H9 (cell line): Measurements from ENCODE around the gene SGSM2. TPM values are rescaled to one million over a fixed set of nuclear protein-coding genes. Genes with fewer than 3 reads are reported as not detected.

ENCODE experiments used
- DNase-seq: peaks from one replicate; pipeline ENCODE4 v3.0.0-alpha.2; 2017
- H2AFZ ChIP-seq: one replicate; pipeline ENCODE4 v1.6.1; 2013; ENCODE audit warnings: mild to moderate bottlenecking, low read length, control low read depth, moderate library complexity
- H2AK5ac ChIP-seq: 2 replicates; pipeline ENCODE4 v1.6.1; 2013; ENCODE audit warnings: low read length, control low read depth, mixed read lengths; ENCODE audit not compliant: insufficient read length
- H2BK120ac ChIP-seq: one replicate; pipeline ENCODE4 v1.6.1; 2013; ENCODE audit warnings: low read depth, mild to moderate bottlenecking, low read length, control low read depth, inconsistent platforms; ENCODE audit not compliant: poor library complexity, severe bottlenecking
- H2BK12ac ChIP-seq: 2 replicates; pipeline ENCODE4 v1.6.1; 2013; ENCODE audit warnings: low read length, control low read depth, mixed read lengths, low read depth; ENCODE audit not compliant: insufficient read length
- H2BK15ac ChIP-seq: 2 replicates; pipeline ENCODE4 v1.6.1; 2013; ENCODE audit warnings: low read depth, low read length, control low read depth
- H2BK20ac ChIP-seq: one replicate; pipeline ENCODE4 v1.6.1; 2013; ENCODE audit warnings: low read depth, mild to moderate bottlenecking, low read length, control low read depth, inconsistent platforms; ENCODE audit not compliant: poor library complexity, severe bottlenecking
- H2BK5ac ChIP-seq: 2 replicates; pipeline ENCODE4 v1.6.1; 2013; ENCODE audit warnings: low read length, control low read depth, mixed read lengths; ENCODE audit not compliant: insufficient read length
- H3K14ac ChIP-seq: 2 replicates; pipeline ENCODE4 v1.6.1; 2013; ENCODE audit warnings: low read length, control low read depth; ENCODE audit not compliant: insufficient read depth
- H3K18ac ChIP-seq: 2 replicates; pipeline ENCODE4 v1.6.1; 2013; ENCODE audit warnings: low read depth, mild to moderate bottlenecking, mixed read lengths, low read length, control low read depth; ENCODE audit not compliant: insufficient read length
- H3K23ac ChIP-seq: 2 replicates; pipeline ENCODE4 v1.6.1; 2013; ENCODE audit warnings: low read length, control low read depth, mixed read lengths, low read depth; ENCODE audit not compliant: insufficient read length
- H3K23me2 ChIP-seq: 2 replicates; pipeline ENCODE4 v1.6.1; 2013; ENCODE audit warnings: low read depth, mild to moderate bottlenecking, mixed read lengths, low read length, control low read depth; ENCODE audit not compliant: insufficient read length, poor library complexity, severe bottlenecking
- H3K27ac ChIP-seq: 2 replicates; pipeline ENCODE4 v1.5.1; 2013; ENCODE audit warnings: low read length, control low read depth, mixed read lengths, low read depth; ENCODE audit not compliant: insufficient read length
- H3K27me3 ChIP-seq: 2 replicates; pipeline ENCODE4 v1.6.1; 2013; ENCODE audit warnings: low read length, control low read depth, inconsistent platforms; ENCODE audit not compliant: insufficient read depth
- H3K4ac ChIP-seq: 2 replicates; pipeline ENCODE4 v1.6.1; 2013; ENCODE audit warnings: low read depth, mild to moderate bottlenecking, control low read depth, inconsistent platforms, low read length, moderate library complexity
- H3K4me1 ChIP-seq: 2 replicates; pipeline ENCODE4 v1.6.1; 2013; ENCODE audit warnings: low read length, control low read depth, inconsistent platforms; ENCODE audit not compliant: insufficient read depth
- H3K4me2 ChIP-seq: 2 replicates; pipeline ENCODE4 v1.6.1; 2013; ENCODE audit warnings: low read length, control low read depth, mixed read lengths; ENCODE audit not compliant: insufficient read length, insufficient read depth
- H3K56ac ChIP-seq: 2 replicates; pipeline ENCODE4 v1.6.1; 2013; ENCODE audit warnings: low read depth, mild to moderate bottlenecking, mixed read lengths, low read length, control low read depth; ENCODE audit not compliant: insufficient read length
- H3K79me1 ChIP-seq: 2 replicates; pipeline ENCODE4 v1.6.1; 2013; ENCODE audit warnings: low read depth, mild to moderate bottlenecking, moderate library complexity, low read length, control low read depth, inconsistent platforms; ENCODE audit not compliant: insufficient read depth, poor library complexity, severe bottlenecking
- H3K79me2 ChIP-seq: 2 replicates; pipeline ENCODE4 v1.6.1; 2013; ENCODE audit warnings: low read length, control low read depth, inconsistent platforms; ENCODE audit not compliant: insufficient read depth
- H3K9ac ChIP-seq: 2 replicates; pipeline ENCODE4 v1.6.1; 2013; ENCODE audit warnings: low read length, control low read depth, mixed read lengths; ENCODE audit not compliant: insufficient read length; ENCODE audit errors: extremely low read depth
- H3K9me3 ChIP-seq: one replicate; pipeline ENCODE4 v1.6.1; 2013; ENCODE audit warnings: low read depth, low read length, inconsistent platforms; ENCODE audit not compliant: control insufficient read depth
- H3T11ph ChIP-seq: one replicate; pipeline ENCODE4 v1.6.1; 2013; ENCODE audit warnings: mild to moderate bottlenecking, low read length, control low read depth, inconsistent platforms
- H4K20me1 ChIP-seq: one replicate; pipeline ENCODE4 v1.6.1; 2013; ENCODE audit not compliant: control insufficient read depth, insufficient read length, insufficient read depth
- H4K5ac ChIP-seq: 2 replicates; pipeline ENCODE4 v1.6.1; 2013; ENCODE audit warnings: low read depth, mild to moderate bottlenecking, mixed read lengths, low read length, control low read depth; ENCODE audit not compliant: insufficient read length
- H4K8ac ChIP-seq: replicated peaks from 2 replicates; pipeline ENCODE4 v1.6.1; 2013; ENCODE audit warnings: low read length, control low read depth, mixed read lengths, low read depth; ENCODE audit not compliant: insufficient read length
- H4K91ac ChIP-seq: 2 replicates; pipeline ENCODE4 v1.6.1; 2013; ENCODE audit warnings: low read depth, mild to moderate bottlenecking, moderate library complexity, mixed read lengths, low read length, control low read depth; ENCODE audit not compliant: insufficient read length
- H3K27ac Mint-ChIP-seq, 3 experiments: 2 replicates in 2 of 3; 3 replicates in 1 of 3; pipeline ENCODE4 v1.8.0; 2020 to 2021; ENCODE audit warnings: mixed read lengths in 3 of 3, mild to moderate bottlenecking in 1 of 3, moderate library complexity in 1 of 3
- H3K27me3 Mint-ChIP-seq: 2 replicates; pipeline ENCODE4 v1.8.0; 2021; ENCODE audit warnings: low read depth, mild to moderate bottlenecking, moderate library complexity, mixed read lengths
- H3K36me3 Mint-ChIP-seq, 3 experiments: 2 replicates in 2 of 3; 3 replicates in 1 of 3; pipeline ENCODE4 v1.8.0; 2020 to 2021; ENCODE audit warnings: low read depth in 3 of 3, mixed read lengths in 3 of 3; ENCODE audit not compliant: insufficient read depth in 1 of 3
- H3K4me1 Mint-ChIP-seq, 2 experiments: 2 replicates each; pipeline ENCODE4 v1.8.0; 2020; ENCODE audit warnings: mixed read lengths in 2 of 2
- H3K4me3 Mint-ChIP-seq, 2 experiments: 2 replicates in 1 of 2; 3 replicates in 1 of 2; pipeline ENCODE4 v1.8.0; 2020 to 2021; ENCODE audit warnings: mild to moderate bottlenecking in 2 of 2, mixed read lengths in 2 of 2, moderate library complexity in 1 of 2
- H3K9me3 Mint-ChIP-seq, 2 experiments: 2 replicates in 1 of 2; 3 replicates in 1 of 2; pipeline ENCODE4 v1.8.0; 2020; ENCODE audit warnings: mild to moderate bottlenecking in 2 of 2, mixed read lengths in 2 of 2, moderate library complexity in 1 of 2
- WGBS: extraction: QIAGEN DNeasy Blood & Tissue Kit; methylation state at CpG from one replicate; pipeline ENCODE4 v1.1.7; 2013; ENCODE audit warnings: missing lambda C conversion rate, low lambda C conversion rate, mixed read lengths; ENCODE audit not compliant: insufficient read length; ENCODE audit errors: extremely low coverage; 5-methylcytosine and 5-hydroxymethylcytosine counted together
- total RNA-seq: library from RNA; stranded (reverse); gene quantifications from 2 replicates; pipeline ENCODE4 v1.2.1, GENCODE V29; 2021
- TF ChIP-seq, protein P1 (sequence below): fragments of 200-600 bp; sonication (generic); conservative IDR thresholded peaks from 3 replicates; pipeline ENCODE4 v1.8.0; 2021; ENCODE audit warnings: antibody characterized with exemption, mild to moderate bottlenecking

The SGSM2 gene
- total RNA-seq, 1 experiment from 2014 or later, result 45.6 TPM

GRCh38 chr17:2383628-2384167 is 46.4 kb downstream of the SGSM2 start:
- Histone ChIP-seq H3K4me2 (no peak overlapping the region), H3K4me1 (no peaks in the 10 kb centered on the region; the same call in 1 of the 2 replicates)

More at GRCh38 chr17:2383628-2384167, 46.4 kb downstream of the SGSM2 start:
- Histone ChIP-seq H3K79me1 (no peaks in the 10 kb centered on the region), H2BK15ac (no peak overlapping the region), H3K27ac (no peak overlapping the region), H2BK12ac (no peak overlapping the region), H4K91ac (no peak overlapping the region), H2AK5ac (no peak overlapping the region), H4K5ac (no peak overlapping the region), H3K9me3 (no peaks in the 10 kb centered on the region), H4K20me1 (no peaks in the 10 kb centered on the region), H2BK5ac (no peak overlapping the region), H3K9ac (no peak overlapping the region), H3K23ac (no peak overlapping the region), H3K23me2 (no peaks in the 10 kb centered on the region), H2AFZ (no peak overlapping the region), H2BK120ac (no peak overlapping the region), H3T11ph (no peak overlapping the region), H3K56ac (no peak overlapping the region), H3K18ac (no peak overlapping the region), H3K14ac (no peak overlapping the region), H2BK20ac (no peak overlapping the region), H3K27me3 (no peaks in the 10 kb centered on the region), H4K8ac (no peak overlapping the region), H3K79me2 (no peaks in the 10 kb centered on the region), H3K4ac (no peak overlapping the region)
- no CpG with 5 or more reads among the region's 11 CpGs for WGBS
- Mint-ChIP-seq H3K4me1 (peaks cover 15 to 21% of the 10 kb centered on the region in 2 experiments), H3K27me3 (no peaks in the 10 kb centered on the region), H3K36me3 (peaks cover 2 to 24% (median 23%) of the 10 kb centered on the region in 3 experiments; a peak in 6 of 7 replicates), H3K4me3 (no peak overlapping the region), H3K27ac (peak overlapping the region in 1 of 3 experiments; percentile 25; a peak in 1 of 7 replicates), H3K9me3 (no peaks in the 10 kb centered on the region)
- DNase-seq, result no peak
- TF ChIP-seq, protein P1, sequence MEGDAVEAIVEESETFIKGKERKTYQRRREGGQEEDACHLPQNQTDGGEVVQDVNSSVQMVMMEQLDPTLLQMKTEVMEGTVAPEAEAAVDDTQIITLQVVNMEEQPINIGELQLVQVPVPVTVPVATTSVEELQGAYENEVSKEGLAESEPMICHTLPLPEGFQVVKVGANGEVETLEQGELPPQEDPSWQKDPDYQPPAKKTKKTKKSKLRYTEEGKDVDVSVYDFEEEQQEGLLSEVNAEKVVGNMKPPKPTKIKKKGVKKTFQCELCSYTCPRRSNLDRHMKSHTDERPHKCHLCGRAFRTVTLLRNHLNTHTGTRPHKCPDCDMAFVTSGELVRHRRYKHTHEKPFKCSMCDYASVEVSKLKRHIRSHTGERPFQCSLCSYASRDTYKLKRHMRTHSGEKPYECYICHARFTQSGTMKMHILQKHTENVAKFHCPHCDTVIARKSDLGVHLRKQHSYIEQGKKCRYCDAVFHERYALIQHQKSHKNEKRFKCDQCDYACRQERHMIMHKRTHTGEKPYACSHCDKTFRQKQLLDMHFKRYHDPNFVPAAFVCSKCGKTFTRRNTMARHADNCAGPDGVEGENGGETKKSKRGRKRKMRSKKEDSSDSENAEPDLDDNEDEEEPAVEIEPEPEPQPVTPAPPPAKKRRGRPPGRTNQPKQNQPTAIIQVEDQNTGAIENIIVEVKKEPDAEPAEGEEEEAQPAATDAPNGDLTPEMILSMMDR, result no peak
